IMR-90 (cell line): ENCODE data around the gene EGFR. TPM values are rescaled to one million over a fixed set of nuclear protein-coding genes. Genes with fewer than 3 reads are reported as not detected.

Source experiments
- ATAC-seq: fragments of 200-7000 bp; cut with Tn5 transposase; 2 replicates; pipeline ENCODE4 v1.9.1; 2020; ENCODE audit warnings: low read depth, mild to moderate bottlenecking, moderate library complexity
- BruUV-seq: library from RNA; stranded (reverse); fragments of 400-500 nt; replicated peaks from 2 replicates; lab custom pipeline; 2021; lab: Mats Ljungman, UMichigan
- CTCF ChIA-PET: fragments of 300-600 bp; formaldehyde crosslinking; extraction: SDS; loops from one replicate; lab custom pipeline; 2021; ENCODE audit warnings: antibody characterized with exemption; lab: Yijun Ruan, JAX
- POLR2A ChIA-PET: fragments of 300-600 bp; sonication (Branson Sonifier 250); formaldehyde crosslinking; loops from one replicate; lab custom pipeline; 2022; ENCODE audit warnings: antibody characterized with exemption; ENCODE audit not compliant: unreplicated experiment; lab: Charles Lee
- DNase-seq: peaks from one replicate; pipeline ENCODE4 v3.0.0; 2013
- H2AFZ ChIP-seq: replicated peaks from 2 replicates; pipeline ENCODE3; 2013; ENCODE audit warnings: low read length, mild to moderate bottlenecking; ENCODE audit not compliant: poor library complexity
- H2AK5ac ChIP-seq: 2 replicates; pipeline ENCODE4 v1.6.1; 2013; ENCODE audit warnings: low read depth, low read length, inconsistent platforms
- H2AK9ac ChIP-seq: replicated peaks from 2 replicates; pipeline ENCODE3; 2013; ENCODE audit warnings: mild to moderate bottlenecking, low read depth, low read length, moderate library complexity; ENCODE audit not compliant: poor library complexity
- H2BK120ac ChIP-seq: 2 replicates; pipeline ENCODE4 v1.6.1; 2013; ENCODE audit warnings: low read depth, low read length, inconsistent platforms
- H2BK15ac ChIP-seq: 3 replicates; pipeline ENCODE4 v1.6.1; 2013; ENCODE audit warnings: low read depth, low read length, inconsistent platforms
- H2BK20ac ChIP-seq: 2 replicates; pipeline ENCODE4 v1.6.1; 2013; ENCODE audit warnings: low read depth, mild to moderate bottlenecking, inconsistent platforms, low read length, moderate library complexity
- H2BK5ac ChIP-seq: 2 replicates; pipeline ENCODE4 v1.6.1; 2013; ENCODE audit warnings: mild to moderate bottlenecking, low read depth, low read length, inconsistent platforms; ENCODE audit not compliant: poor library complexity, severe bottlenecking
- H3K14ac ChIP-seq: replicated peaks from 2 replicates; pipeline ENCODE4 v1.6.1; 2013; ENCODE audit warnings: low read depth, low read length, inconsistent platforms
- H3K18ac ChIP-seq: 2 replicates; pipeline ENCODE4 v1.6.1; 2013; ENCODE audit warnings: low read depth, low read length, control low read depth
- H3K23ac ChIP-seq: 2 replicates; pipeline ENCODE4 v1.6.1; 2013; ENCODE audit warnings: low read depth, low read length, inconsistent platforms
- H3K27ac ChIP-seq: 2 replicates; pipeline ENCODE4 v1.5.1; 2013; ENCODE audit warnings: mild to moderate bottlenecking, control low read depth, low read length; ENCODE audit not compliant: insufficient read depth
- H3K27me3 ChIP-seq: 2 replicates; pipeline ENCODE4 v1.6.1; 2013; ENCODE audit warnings: low read length; ENCODE audit not compliant: control insufficient read depth, insufficient read depth
- H3K36me3 ChIP-seq: 2 replicates; pipeline ENCODE4 v1.6.1; 2013; ENCODE audit warnings: low read length, mixed read lengths; ENCODE audit not compliant: control insufficient read depth, insufficient read depth
- H3K4ac ChIP-seq: 2 replicates; pipeline ENCODE4 v1.6.1; 2013; ENCODE audit warnings: low read depth, low read length, inconsistent platforms
- H3K4me1 ChIP-seq: 2 replicates; pipeline ENCODE4 v1.6.1; 2013; ENCODE audit warnings: low read length, mixed read lengths; ENCODE audit not compliant: control insufficient read depth, insufficient read depth
- H3K4me2 ChIP-seq: 2 replicates; pipeline ENCODE4 v1.6.1; 2013; ENCODE audit warnings: low read depth, mild to moderate bottlenecking, control low read depth, low read length, moderate library complexity
- H3K4me3 ChIP-seq: 2 replicates; pipeline ENCODE4 v1.5.1; 2013; ENCODE audit warnings: low read depth, mild to moderate bottlenecking, control low read depth, low read length, moderate library complexity; ENCODE audit not compliant: insufficient read depth
- H3K56ac ChIP-seq: 2 replicates; pipeline ENCODE4 v1.6.1; 2013; ENCODE audit warnings: low read length, inconsistent platforms; ENCODE audit not compliant: insufficient read depth; ENCODE audit errors: extremely low read depth
- H3K79me1 ChIP-seq, 2 experiments: 2 replicates each; pipeline ENCODE4 v1.6.1; 2013; ENCODE audit warnings: low read length in 2 of 2, inconsistent platforms in 1 of 2, low read depth in 1 of 2
- H3K9ac ChIP-seq: 2 replicates; pipeline ENCODE4 v1.6.1; 2013; ENCODE audit warnings: low read depth, low read length, control low read depth
- H3K9me1 ChIP-seq: 2 replicates; pipeline ENCODE4 v1.6.1; 2013; ENCODE audit warnings: low read length, inconsistent platforms; ENCODE audit not compliant: insufficient read depth
- H3K9me3 ChIP-seq: 2 replicates; pipeline ENCODE4 v1.6.1; 2013; ENCODE audit warnings: low read length; ENCODE audit not compliant: control insufficient read depth, insufficient read depth
- H4K20me1 ChIP-seq: 2 replicates; pipeline ENCODE4 v1.6.1; 2013; ENCODE audit warnings: low read length, inconsistent platforms; ENCODE audit not compliant: insufficient read depth
- H4K5ac ChIP-seq: 2 replicates; pipeline ENCODE4 v1.6.1; 2013; ENCODE audit warnings: mild to moderate bottlenecking, low read depth, low read length, control low read depth
- H4K8ac ChIP-seq, 2 experiments: 2 replicates each; pipeline ENCODE4 v1.6.1; 2013; ENCODE audit warnings: low read depth in 2 of 2, low read length in 2 of 2, control low read depth in 1 of 2, inconsistent platforms in 1 of 2
- H4K91ac ChIP-seq: 2 replicates; pipeline ENCODE4 v1.6.1; 2013; ENCODE audit warnings: low read depth, low read length, inconsistent platforms; ENCODE audit not compliant: insufficient read depth
- CHD1 ChIP-seq: IDR thresholded peaks from 2 replicates; pipeline ENCODE4 v1.6.1; 2012; ENCODE audit warnings: low read depth, low read length, improper control_type of control experiment
- MAZ ChIP-seq: IDR thresholded peaks from 2 replicates; pipeline ENCODE4 v1.6.1; 2012; ENCODE audit warnings: low read depth, mild to moderate bottlenecking, low read length, improper control_type of control experiment, moderate library complexity, borderline replicate concordance
- POLR2A ChIP-seq: IDR thresholded peaks from 2 replicates; pipeline ENCODE4 v1.6.1; 2012; ENCODE audit warnings: mild to moderate bottlenecking, low read depth, low read length
- WGBS, 2 experiments: methylation state at CpG; one replicate each; pipeline versions ENCODE4 v1.1.5 to v1.1.7; 2013; ENCODE audit warnings: missing lambda C conversion rate in 2 of 2; ENCODE audit not compliant: insufficient read length in 1 of 2; ENCODE audit errors: extremely low coverage in 2 of 2; 5-methylcytosine and 5-hydroxymethylcytosine counted together
- dilution Hi-C: fragments of 300-500 bp; cut with HindIII; formaldehyde crosslinking; loops from one replicate; pipeline ENCODE4 v1.14.3; 2018; ENCODE audit warnings: low sequenced_read_pairs; ENCODE audit not compliant: unreplicated experiment
- in situ Hi-C: fragments of 300-500 bp; cut with MboI; formaldehyde crosslinking; loops from 3 replicates; pipeline ENCODE4 v1.14.3; 2019; ENCODE audit warnings: low sequenced_read_pairs, inconsistent platforms, mixed read lengths
- intact Hi-C: fragments of 100-400 bp; cut with micrococcal nuclease; formaldehyde crosslinking; loops from 2 replicates; pipeline ENCODE4 v1.10.0; 2022
- polyA plus RNA-seq, 3 experiments: library from polyadenylated mRNA; depleted of rRNA; stranded (reverse); fragments of >200 nt; gene quantifications; 2 replicates each; pipeline ENCODE4 v1.2.3, GENCODE V29; 2012; ENCODE audit warnings: low replicate concordance in 1 of 3
- total RNA-seq: library from RNA; depleted of rRNA; stranded (reverse); fragments of >200 nt; gene quantifications from 2 replicates; pipeline ENCODE4 v1.2.3, GENCODE V29; 2012

EGFR gene
- total and polyA plus RNA-seq, 2 of the 4 experiments (the other 2 are of a cell fraction): 36.9 to 60.4 TPM

DNA sequence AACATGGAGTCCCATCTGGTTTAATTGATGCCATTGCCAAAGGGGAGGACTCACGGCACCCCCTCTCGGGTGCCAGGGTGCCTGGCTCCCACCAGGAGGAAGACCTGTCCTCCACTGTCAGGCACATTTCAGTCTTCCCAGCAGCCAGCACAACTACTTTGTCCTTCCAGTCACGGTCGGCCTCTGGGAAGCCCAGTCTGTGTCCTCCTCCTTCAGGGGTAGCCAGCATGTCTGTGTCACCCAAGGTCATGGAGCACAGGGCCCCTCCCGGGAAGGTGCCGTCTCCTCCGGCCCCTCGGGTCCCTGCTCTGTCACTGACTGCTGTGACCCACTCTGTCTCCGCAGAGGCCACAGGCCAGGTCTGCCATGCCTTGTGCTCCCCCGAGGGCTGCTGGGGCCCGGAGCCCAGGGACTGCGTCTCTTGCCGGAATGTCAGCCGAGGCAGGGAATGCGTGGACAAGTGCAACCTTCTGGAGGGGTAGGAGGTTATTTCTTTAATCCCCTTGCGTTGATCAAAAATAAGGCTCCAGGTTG is 142.4 kb downstream of the EGFR start:
- POLR2A ChIA-PET: no interaction called here
- CTCF ChIA-PET: interaction anchor here (1.1 kb wide), 1 partner anchor 35 kb away, joined by 3 read pairs; no protein-coding TSS in a partner anchor
- H3K4ac ChIP-seq: peak overlapping the region; percentile 84
- dilution Hi-C loops (no loop called here), in situ Hi-C loops (loop anchor here (25.0 kb wide), 1 partner anchor 374 kb away; no protein-coding TSS in a partner anchor), intact Hi-C loops (no loop called here)
- H3K18ac ChIP-seq: peak overlapping the region; percentile 0; the same call in 1 of the 2 replicates
- BruUV-seq: no TSS peak
- H4K20me1 ChIP-seq: peaks cover 3% of the 10 kb centered on the region; the same call in 1 of the 2 replicates
- no peak overlapping the region for H2BK15ac ChIP-seq
- peak overlapping the region; percentile 74 for H2AK9ac ChIP-seq
- H3K27me3 ChIP-seq: no peaks in the 10 kb centered on the region
- H3K14ac ChIP-seq: peak overlapping the region; percentile 87
- peak overlapping the region; percentile 47; the same call in 1 of the 2 replicates for H4K91ac ChIP-seq
- ATAC-seq (no peak), DNase-seq (no peak)
- no peak overlapping the region for H3K4me2 ChIP-seq
- H2BK120ac ChIP-seq: peak overlapping the region; percentile 75
- no peak for TF ChIP-seq POLR2A
- TF ChIP-seq CHD1: no peak
- TF ChIP-seq MAZ: no peak
- no peak overlapping the region for H3K56ac ChIP-seq
- peak overlapping the region; percentile 92 for H2BK5ac ChIP-seq
- H3K27ac ChIP-seq: peak overlapping the region; percentile 59
- peak overlapping the region; percentile 68; the same call in 1 of the 2 replicates for H2BK20ac ChIP-seq
- peak overlapping the region in 1 of 2 experiments; percentile 85; a peak in 1 of 4 replicates for H4K8ac ChIP-seq
- H4K5ac ChIP-seq: no peak overlapping the region
- H3K9me1 ChIP-seq: peaks cover 15% of the 10 kb centered on the region
- H3K9ac ChIP-seq: no peak overlapping the region
- H2AK5ac ChIP-seq: peak overlapping the region; percentile 79
- no peaks in the 10 kb centered on the region for H3K9me3 ChIP-seq
- 0 out of 2 replicates have a peak overlapping the region, but pooled peaks have one; percentile 67 for H3K23ac ChIP-seq
- WGBS, 2 experiments: 100% methylated on average over 4 of the region's 16 CpGs; no CpG with 5 or more reads in 1 of the 2 experiments
- peak overlapping the region; percentile 66 for H2AFZ ChIP-seq
- no peak overlapping the region for H3K4me3 ChIP-seq
- H3K36me3 ChIP-seq: peaks cover 69% of the 10 kb centered on the region
- peaks cover 22 to 80% of the 10 kb centered on the region in 2 experiments for H3K79me1 ChIP-seq
- peaks cover 23% of the 10 kb centered on the region for H3K4me1 ChIP-seq
